ENCODE data around the gene EHMT2. TPM values are rescaled to one million over a fixed set of nuclear protein-coding genes. Genes with fewer than 3 reads are reported as not detected.
A peak's percentile ranks its signal among the peaks of the same experiment; 100 is the strongest.

The EHMT2 gene
- total RNA-seq (60.1 and 63.7 TPM in 2 replicates), polyA plus RNA-seq (22.0 and 37.3 TPM in 2 replicates), polyA minus RNA-seq (ENCODE audit: low replicate concordance) (127 and 144 TPM in 2 replicates)
- polyA plus RNA-seq (2012): 24.5 and 43.3 TPM in 2 replicates

DNA sequence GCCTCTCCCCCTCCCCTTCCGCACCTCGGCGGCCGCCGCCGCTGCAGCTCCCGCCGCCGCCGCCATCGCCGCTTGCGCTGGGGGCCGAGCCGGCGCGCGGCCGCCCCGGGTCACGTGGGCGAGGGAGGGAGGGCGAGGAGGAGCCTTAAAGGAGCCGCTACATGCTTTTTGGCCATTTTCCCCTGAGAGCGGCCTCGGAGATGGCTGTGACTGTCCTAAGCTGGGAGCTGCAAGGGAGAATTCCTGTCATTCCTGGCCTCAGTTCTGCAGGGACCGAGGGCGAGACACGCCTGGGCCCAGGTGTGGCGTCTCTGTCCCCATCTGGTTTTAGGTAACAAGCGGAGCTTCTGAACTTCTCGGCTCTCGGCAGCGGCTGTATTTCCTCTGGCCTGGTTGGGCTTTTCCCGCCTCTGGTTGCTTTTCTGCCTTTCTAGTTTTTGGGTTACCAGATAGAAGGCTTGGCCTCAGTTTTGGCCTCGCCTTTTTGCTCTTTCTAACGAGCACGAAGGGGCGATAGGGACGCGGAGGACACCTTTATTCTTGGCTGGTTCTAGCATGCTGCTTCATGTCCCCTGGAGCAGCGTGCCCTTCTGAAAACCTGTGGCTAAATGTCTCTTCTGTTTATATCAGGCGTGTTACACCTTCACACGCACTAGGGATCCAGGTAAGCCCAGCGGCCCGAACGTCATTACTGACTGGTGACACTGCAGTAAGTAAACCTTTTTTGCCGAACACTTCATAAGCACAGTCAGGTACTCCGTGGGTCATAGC is at the start of gene EHMT2:
EHMT2 (minus strand) TSS at position 87 of the 771 bp plus-strand sequence; CDS start at position 66, 21 bp downstream.
- H3K36me3 ChIP-seq (ENCODE audit: control insufficient read depth, insufficient read depth, low read length): peaks cover 3% of the 10 kb centered on the region
- H3K27me3 ChIP-seq (ENCODE audit: control insufficient read depth, insufficient read depth, low read length): no peaks in the 10 kb centered on the region
- peak within 1 kb of the TSS; percentile 64 for H3K9ac ChIP-seq (ENCODE audit: insufficient read depth, low read length)
- H3K4me3 ChIP-seq (replicated peaks in 1 of 4; ENCODE audit: control extremely low read depth in 1 of 4, insufficient read depth in 1 of 4, low read depth in 3 of 4, low read length in 4 of 4): peak within 1 kb of the TSS; percentile 81 to 97 (median 91)
- H3K4me2 ChIP-seq (ENCODE audit: extremely low read depth, insufficient read depth, low read length): peak within 1 kb of the TSS; percentile 97
- H3K4me1 ChIP-seq (ENCODE audit: control insufficient read depth, extremely low read depth, insufficient read depth, low read length): peaks cover 12% of the 10 kb centered on the region
- TF ChIP-seq CTCF (conservative IDR thresholded peaks at IDR 0.05 in 1 of 2, IDR thresholded peaks at IDR 0.05 in 1 of 2; ENCODE audit: low read depth in 1 of 2, low read length in 2 of 2) (no peak), EZH2 (IDR thresholded peaks at IDR 0.05; ENCODE audit: low read length, missing control alignments) (no peak)
- H3K79me2 ChIP-seq (ENCODE audit: control insufficient read depth, insufficient read depth, low read length): peaks cover 9% of the 10 kb centered on the region
- peak within 1 kb of the TSS; percentile 74 for H3K27ac ChIP-seq (ENCODE audit: insufficient read depth, low read length)
- no peaks in the 10 kb centered on the region for H4K20me1 ChIP-seq (ENCODE audit: control insufficient read depth, extremely low read depth, insufficient read depth, low read length)
- no peaks in the 10 kb centered on the region for H3K9me3 ChIP-seq (ENCODE audit: control insufficient read depth, insufficient read depth, low read depth, low read length)
- DNase-seq (ENCODE audit: low read depth in 2 of 2): peak; percentile 69 to 72
- peak within 1 kb of the TSS; percentile 97 for H2AFZ ChIP-seq (ENCODE audit: low read length)

- Histone ChIP-seq H4K20me1 (ENCODE audit: control insufficient read depth, extremely low read depth, insufficient read depth, low read length) (no peaks in the 10 kb centered on the region), H3K36me3 (ENCODE audit: control insufficient read depth, insufficient read depth, low read length) (peaks cover 5% of the 10 kb centered on the region), H2AFZ (ENCODE audit: low read length) (no peak overlapping the region), H3K4me2 (ENCODE audit: extremely low read depth, insufficient read depth, low read length) (no peak overlapping the region), H3K9me3 (ENCODE audit: control insufficient read depth, insufficient read depth, low read depth, low read length) (no peaks in the 10 kb centered on the region), H3K79me2 (ENCODE audit: control insufficient read depth, insufficient read depth, low read length) (no peaks in the 10 kb centered on the region), H3K4me3 (replicated peaks in 1 of 4; ENCODE audit: control extremely low read depth in 1 of 4, insufficient read depth in 1 of 4, low read depth in 3 of 4, low read length in 4 of 4) (no peak overlapping the region), H3K9ac (ENCODE audit: insufficient read depth, low read length) (no peak overlapping the region), H3K27ac (ENCODE audit: insufficient read depth, low read length) (no peak overlapping the region), H3K4me1 (ENCODE audit: control insufficient read depth, extremely low read depth, insufficient read depth, low read length) (peaks cover 12% of the 10 kb centered on the region), H3K27me3 (ENCODE audit: control insufficient read depth, insufficient read depth, low read length) (peaks cover 4% of the 10 kb centered on the region)
- DNase-seq (ENCODE audit: low read depth in 2 of 2): no peak
- TF ChIP-seq CTCF (conservative IDR thresholded peaks at IDR 0.05 in 1 of 2, IDR thresholded peaks at IDR 0.05 in 1 of 2; ENCODE audit: low read depth in 1 of 2, low read length in 2 of 2) (no peak), EZH2 (IDR thresholded peaks at IDR 0.05; ENCODE audit: low read length, missing control alignments) (no peak)
Observed at GRCh38 chr6:31947070-31947675, 49.7 kb upstream of the EHMT2 start.

DNA sequence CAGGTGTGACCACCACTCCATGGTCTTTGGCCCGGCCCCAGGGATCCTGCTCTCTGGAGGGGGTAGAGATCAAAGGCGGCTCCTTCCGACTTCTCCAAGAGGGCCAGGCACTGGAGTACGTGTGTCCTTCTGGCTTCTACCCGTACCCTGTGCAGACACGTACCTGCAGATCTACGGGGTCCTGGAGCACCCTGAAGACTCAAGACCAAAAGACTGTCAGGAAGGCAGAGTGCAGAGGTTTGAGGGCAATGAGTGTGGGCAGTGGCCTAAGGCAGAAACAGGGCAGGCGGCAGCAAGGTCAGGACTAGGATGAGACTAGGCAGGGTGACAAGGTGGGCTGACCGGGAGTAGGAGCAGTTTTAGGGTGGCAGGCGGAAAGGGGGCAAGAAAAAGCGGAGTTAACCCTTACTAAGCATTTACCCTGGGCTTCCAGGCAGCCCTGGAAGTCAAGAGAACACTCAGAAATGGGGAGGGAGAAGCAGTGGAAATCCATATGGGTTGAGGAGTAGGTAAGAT is 48.9 kb upstream of the EHMT2 start:
- H3K4me2 ChIP-seq (ENCODE audit: extremely low read depth, insufficient read depth, low read length): peak overlapping the region; percentile 100
- peaks cover 12% of the 10 kb centered on the region for H3K4me1 ChIP-seq (ENCODE audit: control insufficient read depth, extremely low read depth, insufficient read depth, low read length)
- H2AFZ ChIP-seq (ENCODE audit: low read length): no peak overlapping the region
- peaks cover 4% of the 10 kb centered on the region for H3K27me3 ChIP-seq (ENCODE audit: control insufficient read depth, insufficient read depth, low read length)
- H3K9ac ChIP-seq (ENCODE audit: insufficient read depth, low read length): no peak overlapping the region
- no peaks in the 10 kb centered on the region for H3K79me2 ChIP-seq (ENCODE audit: control insufficient read depth, insufficient read depth, low read length)
- H3K9me3 ChIP-seq (ENCODE audit: control insufficient read depth, insufficient read depth, low read depth, low read length): no peaks in the 10 kb centered on the region
- DNase-seq (ENCODE audit: low read depth in 2 of 2): no peak
- no peaks in the 10 kb centered on the region for H4K20me1 ChIP-seq (ENCODE audit: control insufficient read depth, extremely low read depth, insufficient read depth, low read length)
- H3K27ac ChIP-seq (ENCODE audit: insufficient read depth, low read length): peak overlapping the region; percentile 80
- H3K36me3 ChIP-seq (ENCODE audit: control insufficient read depth, insufficient read depth, low read length): peaks cover 2% of the 10 kb centered on the region
- no peak for TF ChIP-seq CTCF (conservative IDR thresholded peaks at IDR 0.05 in 1 of 2, IDR thresholded peaks at IDR 0.05 in 1 of 2; ENCODE audit: low read depth in 1 of 2, low read length in 2 of 2)
- TF ChIP-seq EZH2 (IDR thresholded peaks at IDR 0.05; ENCODE audit: low read length, missing control alignments): no peak
- peak overlapping the region in 1 of 4 experiments; percentile 35 for H3K4me3 ChIP-seq (replicated peaks in 1 of 4; ENCODE audit: control extremely low read depth in 1 of 4, insufficient read depth in 1 of 4, low read depth in 3 of 4, low read length in 4 of 4)
